A673 (cell line): Measurements from ENCODE around the gene PLCXD3. TPM values are rescaled to one million over a fixed set of nuclear protein-coding genes. Genes with fewer than 3 reads are reported as not detected.
A peak's percentile ranks its signal among the peaks of the same experiment; 100 is the strongest.

Experiments used
- BruUV-seq: library from RNA; stranded (reverse); fragments of 400-500 nt; replicated peaks from 2 replicates; lab custom pipeline; 2021; lab: Mats Ljungman, UMichigan
- CTCF ChIA-PET: fragments of 300-600 bp; sonication (Branson Sonifier 250); formaldehyde crosslinking; loops from one replicate; lab custom pipeline; 2022; ENCODE audit warnings: antibody characterized with exemption; lab: Charles Lee
- POLR2A ChIA-PET: fragments of 300-600 bp; sonication (Branson Sonifier 250); formaldehyde crosslinking; loops from one replicate; lab custom pipeline; 2022; ENCODE audit warnings: antibody characterized with exemption; ENCODE audit not compliant: low non-redundant PET; lab: Charles Lee
- DNase-seq: peaks from one replicate; pipeline ENCODE4 v3.0.0-alpha.2; 2015; ENCODE audit warnings: low spot score
- H3K27ac ChIP-seq: fragments of 200-600 bp; sonication (generic); 2 replicates; pipeline ENCODE4 v1.5.1; 2016; ENCODE audit warnings: mixed run types, low read depth, mild to moderate bottlenecking, mixed read lengths, antibody characterized with exemption, low read length; ENCODE audit not compliant: poor library complexity, severe bottlenecking
- H3K27me3 ChIP-seq: fragments of 200-600 bp; sonication (generic); replicated peaks from 2 replicates; pipeline ENCODE4 v1.6.1; 2017; ENCODE audit warnings: mixed run types, low read depth, mild to moderate bottlenecking, mixed read lengths, antibody characterized with exemption, low read length; ENCODE audit not compliant: insufficient read depth, poor library complexity
- H3K36me3 ChIP-seq: fragments of 200-600 bp; sonication (generic); 2 replicates; pipeline ENCODE4 v1.6.1; 2016; ENCODE audit warnings: mixed run types, mild to moderate bottlenecking, mixed read lengths, antibody characterized with exemption, low read length; ENCODE audit not compliant: insufficient read depth, poor library complexity, severe bottlenecking
- H3K4me1 ChIP-seq: fragments of 200-600 bp; sonication (generic); 2 replicates; pipeline ENCODE4 v1.6.1; 2017; ENCODE audit warnings: mixed run types, mild to moderate bottlenecking, mixed read lengths, antibody characterized with exemption, low read length; ENCODE audit not compliant: insufficient read depth, poor library complexity, severe bottlenecking
- H3K4me3 ChIP-seq: fragments of 200-600 bp; sonication (generic); 2 replicates; pipeline ENCODE4 v1.5.1; 2016; ENCODE audit warnings: low read depth, mixed run types, mild to moderate bottlenecking, mixed read lengths, low read length; ENCODE audit not compliant: poor library complexity, severe bottlenecking
- H3K9me3 ChIP-seq: fragments of 200-600 bp; sonication (generic); 2 replicates; pipeline ENCODE4 v1.6.1; 2016; ENCODE audit warnings: mixed run types, low read depth, mild to moderate bottlenecking, mixed read lengths, antibody characterized with exemption, low read length; ENCODE audit not compliant: poor library complexity, severe bottlenecking
- CTCF ChIP-seq: fragments of 300-800, 200-600 bp; sonication (generic); conservative IDR thresholded peaks from 2 replicates; pipeline ENCODE4 v1.5.1; 2017; ENCODE audit warnings: low read depth, mild to moderate bottlenecking, antibody characterized with exemption, low read length, moderate library complexity, mixed read lengths
- EZH2 ChIP-seq: fragments of 200-600 bp; sonication (generic); IDR thresholded peaks from 2 replicates; pipeline ENCODE4 v1.6.1; 2017; ENCODE audit warnings: borderline replicate concordance, low read depth, mild to moderate bottlenecking, mixed read lengths, antibody characterized with exemption, low read length; ENCODE audit not compliant: poor library complexity, severe bottlenecking
- intact Hi-C: fragments of 100-400 bp; cut with micrococcal nuclease; formaldehyde crosslinking; loops from one replicate; pipeline ENCODE4 v1.10.0; 2022; ENCODE audit not compliant: unreplicated experiment
- total RNA-seq: library from RNA; stranded (reverse); gene quantifications from 2 replicates; pipeline ENCODE4 v1.2.3, GENCODE V29; 2021

PLCXD3 gene
- total RNA-seq, 1 experiment from 2014 or later = 1.3 TPM

- H3K4me3 ChIP-seq = peak overlapping the region; percentile 45
Measured at GRCh38 chr5:41509399-41510175, 814 bp downstream of the PLCXD3 start.

GRCh38 chr5:41508696-41509398 is 1.6 kb downstream of the PLCXD3 start:
- BruUV-seq = no TSS peak
- Histone ChIP-seq H3K27me3 (peaks cover 13% of the 10 kb centered on the region), H3K4me3 (no peak overlapping the region), H3K9me3 (no peaks in the 10 kb centered on the region), H3K36me3 (no peaks in the 10 kb centered on the region), H3K27ac (no peak overlapping the region), H3K4me1 (peaks cover 6% of the 10 kb centered on the region)
- intact Hi-C loops = no loop called here
- no peak for DNase-seq
- TF ChIP-seq EZH2 = no peak
- ChIA-PET POLR2A (no interaction called here), CTCF (no interaction called here)

More at GRCh38 chr5:41509399-41510175, 814 bp downstream of the PLCXD3 start:
- no peak for DNase-seq
- TF ChIP-seq CTCF (no peak), EZH2 (no peak)
- ChIA-PET POLR2A (no interaction called here), CTCF (no interaction called here)
- intact Hi-C loops = no loop called here
- H3K4me1 ChIP-seq = peaks cover 6% of the 10 kb centered on the region
- no peak overlapping the region for H3K27ac ChIP-seq
- BruUV-seq = no TSS peak
- no peaks in the 10 kb centered on the region for H3K9me3 ChIP-seq
- no peaks in the 10 kb centered on the region for H3K36me3 ChIP-seq
- peaks cover 13% of the 10 kb centered on the region for H3K27me3 ChIP-seq

- no peak for TF ChIP-seq EZH2
- no peak for TF ChIP-seq CTCF
- Histone ChIP-seq H3K4me1 (peaks cover 6% of the 10 kb centered on the region), H3K4me3 (no peak overlapping the region), H3K27ac (no peak overlapping the region), H3K9me3 (no peaks in the 10 kb centered on the region), H3K27me3 (peaks cover 13% of the 10 kb centered on the region), H3K36me3 (no peaks in the 10 kb centered on the region)
- ChIA-PET POLR2A (no interaction called here), CTCF (no interaction called here)
- intact Hi-C loops = no loop called here
- no TSS peak for BruUV-seq
- no peak for DNase-seq
Measured at GRCh38 chr5:41508186-41508585, 2.2 kb downstream of the PLCXD3 start.
